Activated CD4-positive, alpha-beta memory T cell treated with anti-CD3 and anti-CD28 coated beads, Interleukin-2, amount 10 ng/mL, durations not matched to agents 7 days and 5 days (primary cell): Measurements from ENCODE around the gene RCSD1. TPM values are rescaled to one million over a fixed set of nuclear protein-coding genes. Genes with fewer than 3 reads are reported as not detected.
"Not testable (repeated sequence)": the region's sequence is repeated elsewhere in the genome, so short reads cannot be mapped to it uniquely, and the experiment has no call there.

Source experiments
- CTCF ChIA-PET: fragments of 350-600 bp; sonication (Branson Sonifier 250); formaldehyde crosslinking; loops from one replicate; lab custom pipeline; 2021; ENCODE audit warnings: antibody characterized with exemption, inconsistent platforms; lab: Charles Lee
- POLR2A ChIA-PET: fragments of 350-600 bp; sonication (Branson Sonifier 250); formaldehyde crosslinking; loops from one replicate; lab custom pipeline; 2021; ENCODE audit warnings: antibody characterized with exemption; lab: Charles Lee
- DNase-seq: peaks from one replicate; pipeline ENCODE4 v3.0.0-alpha.2; 2020
- H3K27ac Mint-ChIP-seq: one replicate; pipeline ENCODE4 v1.8.0; 2021; ENCODE audit warnings: mild to moderate bottlenecking, mixed read lengths
- H3K27me3 Mint-ChIP-seq: one replicate; pipeline ENCODE4 v1.8.0; 2021; ENCODE audit warnings: mixed read lengths
- H3K36me3 Mint-ChIP-seq: one replicate; pipeline ENCODE4 v1.8.0; 2021; ENCODE audit warnings: low read depth, mixed read lengths
- H3K4me1 Mint-ChIP-seq: one replicate; pipeline ENCODE4 v1.8.0; 2021; ENCODE audit warnings: mixed read lengths
- H3K4me3 Mint-ChIP-seq: one replicate; pipeline ENCODE4 v1.8.0; 2021; ENCODE audit warnings: mild to moderate bottlenecking, mixed read lengths
- H3K9me3 Mint-ChIP-seq: one replicate; pipeline ENCODE4 v1.8.0; 2021; ENCODE audit warnings: mixed read lengths
- total RNA-seq, 2 experiments: library from RNA; stranded (reverse); gene quantifications; one replicate each; pipeline ENCODE4 v1.2.3, GENCODE V29; 2021

The RCSD1 gene
- total RNA-seq, 2 experiments from 2014 or later = 155 to 158 TPM

DNA sequence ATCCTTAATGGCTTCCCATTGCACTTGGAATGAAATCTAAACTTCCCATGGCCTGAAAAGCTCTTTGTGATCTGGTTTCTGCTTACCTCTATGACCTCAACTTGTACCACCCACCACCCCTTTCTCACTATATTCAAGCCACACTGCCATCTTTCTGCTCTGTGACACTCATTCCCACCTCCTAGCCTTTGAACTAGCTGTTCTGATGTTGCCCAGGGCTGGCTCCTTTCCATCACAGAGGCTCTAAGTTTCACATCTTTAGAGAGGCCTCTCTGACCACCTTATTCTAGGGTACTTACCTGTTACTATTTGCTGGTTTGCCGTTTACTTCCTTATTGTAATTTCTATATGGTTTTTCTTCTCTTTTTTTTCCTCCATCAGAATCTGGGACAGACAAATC lies 96.0 kb downstream of the RCSD1 start:
- POLR2A ChIA-PET = no interaction called here

DNA sequence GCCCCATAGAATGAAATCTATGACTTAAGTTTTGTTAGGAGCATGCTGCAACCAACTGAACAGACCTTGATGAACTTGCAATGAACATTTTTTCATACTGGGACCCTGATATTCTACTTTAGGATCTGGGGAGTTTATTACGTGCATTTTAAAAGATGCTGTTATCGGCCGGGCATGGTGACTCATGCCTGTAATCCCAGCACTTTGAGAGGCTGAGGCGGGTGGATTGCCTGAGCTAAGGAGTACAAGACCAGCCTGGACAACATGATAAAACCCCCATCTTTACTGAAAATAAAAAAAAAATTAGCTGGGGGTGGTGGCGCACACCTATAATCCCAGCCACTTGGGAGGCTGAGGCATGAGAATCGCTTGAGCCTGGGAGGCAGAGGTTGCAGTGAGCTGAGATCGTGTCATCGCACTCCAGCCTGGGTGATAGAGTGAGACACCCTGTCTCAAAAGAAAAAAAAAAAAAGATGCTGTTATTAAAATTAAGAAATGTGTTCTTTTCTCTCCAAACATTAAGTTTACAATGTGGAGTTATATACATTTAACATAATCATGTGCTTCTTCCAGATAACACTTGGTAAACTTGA lies 98.9 kb downstream of the RCSD1 start:
- Mint-ChIP-seq H3K27ac (no peak overlapping the region), H3K27me3 (no peaks in the 10 kb centered on the region), H3K4me1 (peaks cover 11% of the 10 kb centered on the region), H3K9me3 (no peaks in the 10 kb centered on the region), H3K4me3 (no peak overlapping the region), H3K36me3 (peaks cover 21% of the 10 kb centered on the region)
- CTCF ChIA-PET = no interaction called here
- DNase-seq = no peak
- POLR2A ChIA-PET = no interaction called here

More for the DNA sequence above, 96.0 kb downstream of the RCSD1 start:
- no peaks in the 10 kb centered on the region for H3K27me3 Mint-ChIP-seq
- H3K27ac Mint-ChIP-seq = no peak overlapping the region
- H3K4me1 Mint-ChIP-seq = peaks cover 30% of the 10 kb centered on the region
- peaks cover 19% of the 10 kb centered on the region for H3K36me3 Mint-ChIP-seq
- no peak overlapping the region for H3K4me3 Mint-ChIP-seq
- CTCF ChIA-PET = interaction anchor here (1.0 kb wide), 1 partner anchor 9 kb away, joined by 5 read pairs; no protein-coding TSS in a partner anchor
- H3K9me3 Mint-ChIP-seq = no peaks in the 10 kb centered on the region
- no peak for DNase-seq

DNA sequence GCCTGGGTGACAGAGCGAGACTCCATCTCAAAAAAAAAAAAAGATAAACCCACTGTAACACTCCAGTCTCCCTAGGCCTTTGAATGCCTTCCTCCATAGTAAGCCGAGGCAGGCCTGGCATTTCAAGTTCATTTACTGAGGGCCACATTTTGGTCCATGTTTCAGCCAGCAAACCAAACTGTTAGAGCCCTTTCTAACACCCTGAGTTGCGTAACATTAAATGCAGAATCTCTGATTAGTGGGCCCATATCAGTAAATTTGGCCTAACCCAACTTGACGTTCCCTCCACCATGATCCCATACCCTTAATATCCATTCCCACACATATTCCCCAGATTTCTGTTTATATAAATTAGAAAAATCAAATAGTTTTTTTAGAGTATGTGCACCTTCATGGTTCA lies 104.2 kb downstream of the RCSD1 start:
- H3K27ac Mint-ChIP-seq = no peak overlapping the region
- ChIA-PET POLR2A (interaction anchor here (1.3 kb wide), 1 partner anchor 19 kb away, joined by 3 read pairs; no protein-coding TSS in a partner anchor), CTCF (no interaction called here)
- peaks cover 5% of the 10 kb centered on the region for H3K9me3 Mint-ChIP-seq
- H3K36me3 Mint-ChIP-seq = peaks cover 15% of the 10 kb centered on the region
- no peaks in the 10 kb centered on the region for H3K27me3 Mint-ChIP-seq
- H3K4me3 Mint-ChIP-seq = no peak overlapping the region
- DNase-seq = no peak
- H3K4me1 Mint-ChIP-seq = no peaks in the 10 kb centered on the region

DNA sequence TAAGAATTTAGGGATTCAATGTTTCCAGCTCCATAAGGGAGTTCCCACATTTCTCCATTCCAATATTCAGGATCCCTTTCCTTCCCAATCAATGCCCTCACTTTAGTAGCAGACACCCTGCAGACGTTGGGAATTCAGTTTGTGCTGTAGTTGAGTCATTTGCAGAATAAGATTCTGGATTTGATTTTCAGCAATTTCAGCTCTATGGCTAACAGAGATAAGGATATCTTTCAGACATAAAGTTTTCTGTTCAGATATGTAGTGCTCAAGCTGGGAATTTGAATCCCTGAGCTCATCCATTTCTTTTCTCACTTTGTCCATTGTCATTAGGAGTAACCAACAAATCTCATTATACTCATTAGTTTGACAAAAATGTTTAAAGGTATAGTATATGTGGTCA lies 104.8 kb downstream of the RCSD1 start:
- Mint-ChIP-seq H3K4me1 (no peaks in the 10 kb centered on the region), H3K9me3 (peaks cover 7% of the 10 kb centered on the region), H3K27me3 (no peaks in the 10 kb centered on the region), H3K4me3 (no peak overlapping the region), H3K27ac (no peak overlapping the region), H3K36me3 (peaks cover 15% of the 10 kb centered on the region)
- DNase-seq = no peak
- CTCF ChIA-PET = no interaction called here
- POLR2A ChIA-PET = interaction anchor here (1.3 kb wide), 1 partner anchor 20 kb away, joined by 3 read pairs; no protein-coding TSS in a partner anchor

DNA sequence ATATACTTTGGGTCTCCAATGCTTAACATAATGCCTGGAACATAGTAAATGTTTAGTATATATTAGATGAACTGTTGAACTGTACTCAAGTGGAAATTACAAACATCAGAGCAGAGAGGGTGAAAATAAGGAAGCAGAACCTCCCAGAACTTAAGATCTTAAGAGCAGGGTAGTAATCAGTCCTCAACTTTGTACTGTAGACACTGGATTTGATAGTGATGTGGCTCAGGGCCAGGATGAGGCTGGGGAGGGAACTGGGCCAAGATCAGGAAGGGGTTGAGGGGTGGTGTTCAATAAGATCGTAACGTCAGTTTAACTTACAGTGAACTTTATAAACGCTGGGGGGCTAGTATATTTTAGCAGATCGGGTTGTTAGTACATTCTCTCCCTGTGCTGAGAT lies 107.1 kb downstream of the RCSD1 start:
- peaks cover 8% of the 10 kb centered on the region for H3K36me3 Mint-ChIP-seq
- ChIA-PET CTCF (no interaction called here), POLR2A (no interaction called here)
- DNase-seq = no peak
- H3K4me1 Mint-ChIP-seq = no peaks in the 10 kb centered on the region
- H3K9me3 Mint-ChIP-seq = peaks cover 7% of the 10 kb centered on the region
- H3K4me3 Mint-ChIP-seq = no peak overlapping the region
- H3K27ac Mint-ChIP-seq = no peak overlapping the region
- no peaks in the 10 kb centered on the region for H3K27me3 Mint-ChIP-seq

DNA sequence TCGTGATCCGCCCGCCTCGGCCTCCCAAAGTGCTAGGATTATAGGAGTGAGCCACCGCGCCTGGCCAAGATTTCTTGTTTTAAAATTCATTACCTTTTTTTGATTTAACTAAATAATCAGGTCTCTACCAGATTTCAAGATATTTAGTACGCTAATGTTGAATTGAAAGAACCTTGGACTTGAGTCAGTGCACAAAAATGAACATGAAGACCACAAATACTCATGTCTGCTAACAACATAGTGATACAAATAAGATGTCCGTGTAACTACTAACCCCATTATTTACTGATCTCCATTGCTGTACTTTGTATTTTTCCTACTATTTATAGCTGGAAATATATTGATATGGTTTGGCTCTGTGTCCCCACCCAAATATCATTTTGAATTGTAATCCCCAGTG lies 108.1 kb downstream of the RCSD1 start:
- no peak for DNase-seq
- Mint-ChIP-seq H3K27ac (no peak overlapping the region), H3K36me3 (peaks cover 5% of the 10 kb centered on the region), H3K9me3 (peaks cover 7% of the 10 kb centered on the region), H3K4me3 (no peak overlapping the region), H3K27me3 (no peaks in the 10 kb centered on the region), H3K4me1 (no peaks in the 10 kb centered on the region)
- POLR2A ChIA-PET = no interaction called here
- CTCF ChIA-PET = no interaction called here

DNA sequence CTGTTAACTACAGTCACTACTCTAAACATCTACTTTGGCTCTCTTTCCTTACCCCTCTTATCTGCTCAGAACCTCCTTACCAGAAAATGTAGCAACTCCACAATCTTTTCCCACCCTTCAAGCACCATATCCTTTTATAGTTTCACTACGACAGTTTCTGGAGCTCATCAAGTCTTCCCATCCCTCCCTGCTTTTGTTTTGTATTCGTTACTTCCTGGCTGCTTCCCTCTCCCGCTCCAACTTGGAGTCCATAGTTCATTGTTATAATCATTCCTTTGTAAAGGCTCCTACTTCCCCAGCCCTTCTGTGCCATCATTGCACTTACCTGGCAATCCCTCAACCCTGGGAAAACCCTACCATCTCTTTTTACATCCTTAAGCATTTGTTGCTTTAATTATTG lies 109.7 kb downstream of the RCSD1 start:
- no peak for DNase-seq
- H3K36me3 Mint-ChIP-seq = peaks cover 5% of the 10 kb centered on the region
- peaks cover 3% of the 10 kb centered on the region for H3K4me1 Mint-ChIP-seq
- CTCF ChIA-PET = no interaction called here
- no peak overlapping the region for H3K4me3 Mint-ChIP-seq
- peaks cover 7% of the 10 kb centered on the region for H3K9me3 Mint-ChIP-seq
- POLR2A ChIA-PET = no interaction called here
- H3K27ac Mint-ChIP-seq = no peak overlapping the region
- H3K27me3 Mint-ChIP-seq = no peaks in the 10 kb centered on the region

DNA sequence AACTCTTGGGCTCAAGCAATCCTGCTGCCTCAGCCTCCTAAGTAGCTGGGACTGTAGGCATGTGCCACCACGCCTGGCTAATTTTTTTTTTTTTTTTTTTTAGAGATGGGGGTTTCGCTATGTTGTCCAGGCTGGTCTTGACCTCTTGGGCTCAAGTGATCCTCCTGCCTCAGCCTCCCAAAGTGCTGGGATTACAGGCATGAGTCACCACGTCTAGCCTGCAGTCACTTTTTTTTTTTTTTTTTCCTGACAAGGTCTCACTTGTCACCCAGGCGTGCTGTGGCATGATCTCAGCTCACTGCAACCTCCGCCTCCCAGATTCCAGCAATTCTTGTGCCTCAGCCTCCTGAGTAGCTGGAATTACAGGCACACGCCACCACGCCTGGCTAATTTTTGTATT lies 111.1 kb downstream of the RCSD1 start:
- CTCF ChIA-PET, DNase-seq, H3K27ac Mint-ChIP-seq, H3K27me3 Mint-ChIP-seq, H3K36me3 Mint-ChIP-seq, POLR2A ChIA-PET, H3K9me3 Mint-ChIP-seq, H3K4me1 Mint-ChIP-seq, H3K4me3 Mint-ChIP-seq: not testable (repeated sequence)

DNA sequence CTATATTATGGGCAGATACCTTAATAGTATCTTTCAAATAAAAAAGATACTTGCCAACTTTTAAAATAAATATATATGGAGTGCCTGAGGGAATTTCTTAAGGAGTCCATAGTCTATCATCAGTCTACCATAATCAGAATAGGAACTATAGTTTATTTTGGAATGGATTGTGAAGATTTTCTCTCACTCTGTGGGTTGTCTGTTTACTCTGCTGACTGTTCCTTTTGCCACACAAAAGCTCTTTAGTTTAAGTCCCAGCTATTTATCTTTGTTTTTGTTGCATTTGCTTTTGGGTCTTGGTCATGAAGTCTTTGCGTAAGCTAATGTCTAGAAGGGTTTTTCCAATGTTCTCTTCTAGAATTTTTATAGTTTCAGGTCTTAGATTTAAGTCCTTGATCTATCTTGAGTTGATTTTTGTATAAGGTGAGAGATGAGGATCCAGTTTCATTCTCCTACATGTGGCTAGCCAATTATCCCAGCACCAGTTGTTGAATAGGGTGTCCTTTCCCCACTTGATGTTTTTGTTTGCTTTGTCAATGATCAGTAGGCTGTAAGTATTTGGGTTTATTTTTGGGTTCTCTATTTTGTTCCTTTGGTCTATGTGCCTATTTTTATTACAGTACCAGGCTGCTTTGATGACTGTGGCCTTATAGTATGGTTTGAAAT lies 112.5 kb downstream of the RCSD1 start:
- H3K4me3 Mint-ChIP-seq, H3K9me3 Mint-ChIP-seq, H3K27me3 Mint-ChIP-seq, POLR2A ChIA-PET, H3K4me1 Mint-ChIP-seq, CTCF ChIA-PET, H3K36me3 Mint-ChIP-seq, H3K27ac Mint-ChIP-seq, DNase-seq: not testable (repeated sequence)

DNA sequence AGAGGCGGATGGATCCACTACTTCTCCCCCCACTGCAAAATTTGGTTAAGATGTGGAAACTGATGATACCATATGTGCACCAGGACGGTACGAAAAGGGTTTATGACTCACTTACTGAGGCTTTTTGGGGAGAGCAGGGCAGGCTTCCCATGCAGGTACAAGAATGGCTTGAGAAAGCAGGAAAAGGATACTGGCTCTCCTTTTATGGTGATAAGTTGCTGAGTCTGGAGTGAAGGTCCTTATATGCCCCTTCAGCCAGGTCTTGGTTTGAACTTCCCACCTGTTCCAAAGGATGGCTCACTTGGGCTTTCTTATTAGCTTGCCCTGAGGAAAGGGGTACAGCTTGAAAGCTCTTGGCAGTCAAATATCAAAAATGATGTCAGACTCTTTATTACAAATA lies 114.9 kb downstream of the RCSD1 start:
- no peaks in the 10 kb centered on the region for H3K27me3 Mint-ChIP-seq
- H3K4me3 Mint-ChIP-seq = no peak overlapping the region
- H3K27ac Mint-ChIP-seq = no peak overlapping the region
- H3K9me3 Mint-ChIP-seq = no peaks in the 10 kb centered on the region
- H3K4me1 Mint-ChIP-seq = peaks cover 4% of the 10 kb centered on the region
- no peak for DNase-seq
- ChIA-PET CTCF (no interaction called here), POLR2A (no interaction called here)
- no peaks in the 10 kb centered on the region for H3K36me3 Mint-ChIP-seq

DNA sequence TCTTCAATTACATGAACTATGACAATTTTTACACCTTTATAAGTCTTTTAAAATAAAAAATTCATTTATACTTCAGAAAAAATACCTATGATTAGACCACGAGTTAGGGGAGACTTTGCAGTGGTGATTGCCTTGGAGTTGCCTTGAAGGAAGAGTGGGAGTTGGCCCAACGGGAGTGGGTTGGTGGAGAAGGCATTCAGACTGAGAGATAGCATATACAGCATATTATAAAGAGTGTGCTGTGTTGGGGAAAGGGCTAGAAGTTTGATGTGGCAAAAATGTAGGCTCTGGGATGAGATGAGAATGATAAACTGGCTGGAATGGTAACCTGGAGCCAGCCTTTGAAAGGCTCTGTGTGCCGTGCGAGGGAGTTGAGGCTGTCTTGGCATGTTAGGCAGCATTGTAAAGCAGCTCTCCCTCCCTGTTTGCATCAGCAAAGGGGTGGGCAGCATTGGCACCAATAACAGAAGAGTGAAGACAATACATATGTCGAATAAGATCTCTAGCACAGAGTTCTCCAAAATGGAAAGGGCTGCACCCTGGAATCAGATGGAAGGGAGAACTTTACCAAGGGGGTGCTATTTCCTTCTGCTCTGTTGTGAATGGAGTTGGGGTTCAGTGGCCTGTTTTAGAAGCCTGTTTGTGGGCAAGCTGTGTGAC lies 116.1 kb downstream of the RCSD1 start:
- POLR2A ChIA-PET = no interaction called here
- Mint-ChIP-seq H3K9me3 (no peaks in the 10 kb centered on the region), H3K4me3 (no peak overlapping the region), H3K36me3 (no peaks in the 10 kb centered on the region), H3K27me3 (no peaks in the 10 kb centered on the region), H3K27ac (no peak overlapping the region), H3K4me1 (peaks cover 4% of the 10 kb centered on the region)
- CTCF ChIA-PET = no interaction called here
- DNase-seq = no peak

DNA sequence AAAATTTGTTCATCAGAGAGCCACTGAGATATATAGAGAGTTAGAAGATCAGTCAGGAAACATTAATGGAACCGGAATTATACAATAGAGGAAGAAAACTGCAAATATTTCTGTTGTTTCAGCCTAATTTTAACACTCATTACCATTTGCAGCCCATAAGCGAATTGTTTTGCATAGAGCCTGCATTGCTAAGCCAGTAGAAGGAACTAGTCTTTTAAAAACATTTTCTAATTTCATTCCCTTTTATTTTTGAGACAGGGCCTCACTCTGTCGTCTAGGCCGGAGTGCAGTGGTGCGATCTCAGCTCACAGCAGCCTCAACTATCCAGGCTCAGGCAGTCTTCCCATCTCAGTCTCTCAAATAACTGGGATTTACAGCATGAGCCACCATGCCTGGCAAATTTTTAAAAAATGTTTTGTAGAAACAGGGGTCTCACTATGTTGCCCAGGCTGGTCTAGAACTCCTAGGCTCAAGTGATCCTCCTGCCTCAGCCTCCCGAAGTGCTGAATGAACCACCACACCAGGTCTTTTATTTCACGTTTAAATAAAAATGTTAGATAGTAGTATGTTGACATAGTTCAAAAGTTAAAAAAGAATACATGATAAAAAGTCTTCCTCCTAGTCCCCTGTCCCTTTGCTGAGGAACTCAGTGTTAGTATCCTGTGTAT lies 117.1 kb downstream of the RCSD1 start:
- POLR2A ChIA-PET = no interaction called here
- no peaks in the 10 kb centered on the region for H3K27me3 Mint-ChIP-seq
- CTCF ChIA-PET = no interaction called here
- H3K9me3 Mint-ChIP-seq = no peaks in the 10 kb centered on the region
- no peak for DNase-seq
- H3K27ac Mint-ChIP-seq = no peak overlapping the region
- no peak overlapping the region for H3K4me3 Mint-ChIP-seq
- no peaks in the 10 kb centered on the region for H3K36me3 Mint-ChIP-seq
- H3K4me1 Mint-ChIP-seq = peaks cover 7% of the 10 kb centered on the region

DNA sequence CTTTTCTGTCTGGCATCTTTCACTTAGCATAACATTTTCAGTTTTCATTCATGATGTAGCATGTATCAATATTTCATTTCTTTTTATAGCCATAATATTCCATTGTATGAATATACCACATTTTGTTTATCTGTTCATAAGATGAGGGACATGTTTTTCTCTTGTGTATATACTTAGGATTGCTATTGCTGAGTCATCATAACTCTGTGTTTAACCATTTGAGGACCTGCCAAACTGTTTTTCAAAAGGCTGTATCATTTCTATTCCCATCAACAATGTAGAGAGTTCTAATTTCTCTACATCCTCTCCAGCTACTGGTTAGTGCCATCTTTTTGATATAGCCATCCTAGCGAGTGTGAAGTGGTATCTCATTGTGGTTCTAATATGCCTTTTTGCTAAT lies 118.0 kb downstream of the RCSD1 start:
- Mint-ChIP-seq H3K4me1 (peaks cover 14% of the 10 kb centered on the region), H3K4me3 (no peak overlapping the region), H3K27me3 (no peaks in the 10 kb centered on the region), H3K9me3 (no peaks in the 10 kb centered on the region), H3K27ac (no peak overlapping the region), H3K36me3 (no peaks in the 10 kb centered on the region)
- DNase-seq = no peak
- POLR2A ChIA-PET = no interaction called here
- CTCF ChIA-PET = no interaction called here
